Panc1 (cell line): ENCODE measurements around the gene KLHL42. TPM values are rescaled to one million over a fixed set of nuclear protein-coding genes. Genes with fewer than 3 reads are reported as not detected.

Source experiments
- ATAC-seq: fragments of 200-7000 bp; cut with Tn5 transposase; 2 replicates; pipeline ENCODE4 v1.9.1; 2020; ENCODE audit warnings: mild to moderate bottlenecking, moderate library complexity
- BruUV-seq: library from RNA; stranded (reverse); fragments of 400-500 nt; replicated peaks from 2 replicates; lab custom pipeline; 2021; lab: Mats Ljungman, UMichigan
- CTCF ChIA-PET: fragments of 300-600 bp; sonication (Branson Sonifier 250); formaldehyde crosslinking; loops from one replicate; lab custom pipeline; 2022; ENCODE audit warnings: antibody characterized with exemption; lab: Charles Lee
- POLR2A ChIA-PET: fragments of 300-600 bp; sonication (Branson Sonifier 250); formaldehyde crosslinking; loops from one replicate; lab custom pipeline; 2022; ENCODE audit warnings: antibody characterized with exemption; lab: Charles Lee
- DNase-seq: peaks from one replicate; pipeline ENCODE4 v3.0.0-alpha.2; 2010; ENCODE audit warnings: low read depth, low spot score
- H3K27ac ChIP-seq: 2 replicates; pipeline ENCODE4 v1.5.1; 2011; ENCODE audit warnings: mild to moderate bottlenecking, low read length, inconsistent platforms
- H3K27me3 ChIP-seq: fragments of 200-500 bp; sonication (Bioruptor generic); 2 replicates; pipeline ENCODE4 v1.6.0; 2014; ENCODE audit warnings: low read length, inconsistent platforms; ENCODE audit not compliant: control insufficient read depth, insufficient read depth
- H3K36me3 ChIP-seq: fragments of 200-500 bp; sonication (Bioruptor generic); 2 replicates; pipeline ENCODE4 v1.5.1; 2014; ENCODE audit warnings: inconsistent platforms, mild to moderate bottlenecking, low read length, moderate library complexity; ENCODE audit not compliant: control insufficient read depth, insufficient read depth
- H3K4me1 ChIP-seq: 2 replicates; pipeline ENCODE4 v1.5.1; 2011; ENCODE audit warnings: inconsistent platforms, mild to moderate bottlenecking, low read length, moderate library complexity; ENCODE audit not compliant: control insufficient read depth, insufficient read depth
- H3K4me3 ChIP-seq, 2 experiments: 2 replicates each; pipeline ENCODE4 v1.5.1; 2011 to 2012; ENCODE audit warnings: low read depth in 2 of 2, low read length in 2 of 2, mild to moderate bottlenecking in 2 of 2, inconsistent platforms in 1 of 2, moderate library complexity in 1 of 2
- H3K9me3 ChIP-seq: fragments of 200-500 bp; sonication (Bioruptor generic); 2 replicates; pipeline ENCODE4 v1.5.1; 2014; ENCODE audit warnings: low read depth, mild to moderate bottlenecking, inconsistent platforms, low read length, moderate library complexity; ENCODE audit not compliant: control insufficient read depth, insufficient read depth
- POLR2AphosphoS5 ChIP-seq: IDR thresholded peaks from 2 replicates; pipeline ENCODE4 v1.6.1; 2012; ENCODE audit warnings: mild to moderate bottlenecking, low read depth, low read length, moderate library complexity
- SIN3A ChIP-seq: IDR thresholded peaks from 2 replicates; pipeline ENCODE4 v1.6.1; 2012; ENCODE audit warnings: low read depth, mild to moderate bottlenecking, low read length, moderate library complexity, borderline replicate concordance; ENCODE audit not compliant: insufficient read depth
- TCF7L2 ChIP-seq: IDR thresholded peaks from 2 replicates; pipeline ENCODE4 v1.6.1; 2011; ENCODE audit warnings: mild to moderate bottlenecking, low read depth, low read length, inconsistent platforms
- in situ Hi-C: cut with HindIII; loops from 2 replicates; pipeline ENCODE4 v1.10.0; 2016; ENCODE audit warnings: low sequenced_read_pairs, low pct_unique_long_range_greater_than_20kb
- intact Hi-C: fragments of 100-400 bp; cut with micrococcal nuclease; formaldehyde crosslinking; loops from one replicate; pipeline ENCODE4 v1.10.0; 2022; ENCODE audit not compliant: unreplicated experiment
- total RNA-seq: library from RNA; stranded (reverse); gene quantifications from one replicate; pipeline ENCODE4 v1.2.1, GENCODE V29; 2021; ENCODE audit not compliant: unreplicated experiment
- TF ChIP-seq, protein P1 (sequence below): fragments of 450-650 bp; IDR thresholded peaks from 2 replicates; pipeline ENCODE4 v1.5.1; 2017; ENCODE audit warnings: mild to moderate bottlenecking
- TF ChIP-seq, protein P2 (sequence below), 2 experiments: IDR thresholded peaks; 2 replicates each; pipeline ENCODE4 v1.6.1; 2011 to 2012; ENCODE audit warnings: low read depth in 2 of 2, control low read depth in 1 of 2, low read length in 1 of 2, mild to moderate bottlenecking in 1 of 2, moderate library complexity in 1 of 2; ENCODE audit not compliant: insufficient read depth in 1 of 2

The KLHL42 gene
- total RNA-seq, 1 experiment from 2014 or later, result 35.2 TPM

- DNase-seq (no peak), ATAC-seq (no peak)
- H3K27me3 ChIP-seq, result no peaks in the 10 kb centered on the region
- in situ Hi-C loops, result no loop called here
- H3K36me3 ChIP-seq, result no peaks in the 10 kb centered on the region
- TF ChIP-seq, protein P1, sequence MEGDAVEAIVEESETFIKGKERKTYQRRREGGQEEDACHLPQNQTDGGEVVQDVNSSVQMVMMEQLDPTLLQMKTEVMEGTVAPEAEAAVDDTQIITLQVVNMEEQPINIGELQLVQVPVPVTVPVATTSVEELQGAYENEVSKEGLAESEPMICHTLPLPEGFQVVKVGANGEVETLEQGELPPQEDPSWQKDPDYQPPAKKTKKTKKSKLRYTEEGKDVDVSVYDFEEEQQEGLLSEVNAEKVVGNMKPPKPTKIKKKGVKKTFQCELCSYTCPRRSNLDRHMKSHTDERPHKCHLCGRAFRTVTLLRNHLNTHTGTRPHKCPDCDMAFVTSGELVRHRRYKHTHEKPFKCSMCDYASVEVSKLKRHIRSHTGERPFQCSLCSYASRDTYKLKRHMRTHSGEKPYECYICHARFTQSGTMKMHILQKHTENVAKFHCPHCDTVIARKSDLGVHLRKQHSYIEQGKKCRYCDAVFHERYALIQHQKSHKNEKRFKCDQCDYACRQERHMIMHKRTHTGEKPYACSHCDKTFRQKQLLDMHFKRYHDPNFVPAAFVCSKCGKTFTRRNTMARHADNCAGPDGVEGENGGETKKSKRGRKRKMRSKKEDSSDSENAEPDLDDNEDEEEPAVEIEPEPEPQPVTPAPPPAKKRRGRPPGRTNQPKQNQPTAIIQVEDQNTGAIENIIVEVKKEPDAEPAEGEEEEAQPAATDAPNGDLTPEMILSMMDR, result no peak
- TF ChIP-seq POLR2AphosphoS5, result no peak
- BruUV-seq, result no TSS peak
- no peaks in the 10 kb centered on the region for H3K9me3 ChIP-seq
- POLR2A ChIA-PET, result no interaction called here
- H3K4me1 ChIP-seq, result peaks cover 7% of the 10 kb centered on the region; the same call in 1 of the 2 replicates
- intact Hi-C loops, result no loop called here
- CTCF ChIA-PET, result interaction anchor here (0.6 kb wide), 1 partner anchor 538 kb away, joined by 4 read pairs; no protein-coding TSS in a partner anchor
- no peak overlapping the region for H3K4me3 ChIP-seq
- H3K27ac ChIP-seq, result no peak overlapping the region
These were observed 37.7 kb downstream of the KLHL42 start for GRCh38 chr12:27817766-27818165.

DNA sequence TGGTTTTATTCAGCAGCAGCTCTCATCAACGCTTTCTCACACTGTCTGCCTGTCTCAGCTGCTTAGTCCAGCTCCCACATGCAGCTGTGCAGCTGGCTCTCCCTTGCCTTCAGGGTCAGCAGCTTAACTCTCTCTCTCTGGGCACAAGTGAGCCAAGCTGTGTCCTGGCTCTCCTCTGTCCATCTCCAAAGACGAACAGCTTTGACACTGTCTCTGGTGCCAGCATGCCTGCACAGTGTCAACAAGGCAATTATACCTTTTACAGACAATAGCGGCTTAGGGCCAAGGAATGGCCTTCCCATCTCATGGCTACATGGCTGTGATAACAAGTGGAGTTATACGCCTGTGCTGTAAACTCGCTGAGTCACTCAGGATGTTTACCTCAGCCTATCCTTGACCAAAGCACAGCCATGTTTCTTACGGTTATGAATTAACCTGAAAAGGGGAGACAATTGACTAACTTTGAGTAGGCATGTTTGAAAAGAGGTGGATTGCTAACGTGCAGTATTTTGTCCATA lies 38.4 kb downstream of the KLHL42 start:
- no peak for ATAC-seq

More for the DNA sequence above, 38.4 kb downstream of the KLHL42 start:
- intact Hi-C loops, result no loop called here
- ChIA-PET CTCF (interaction anchor here (0.6 kb wide), 1 partner anchor 86 kb away, joined by 3 read pairs; no protein-coding TSS in a partner anchor), POLR2A (no interaction called here)
- TF ChIP-seq SIN3A (no peak), TCF7L2 (no peak), POLR2AphosphoS5 (no peak)
- TF ChIP-seq, protein P2, sequence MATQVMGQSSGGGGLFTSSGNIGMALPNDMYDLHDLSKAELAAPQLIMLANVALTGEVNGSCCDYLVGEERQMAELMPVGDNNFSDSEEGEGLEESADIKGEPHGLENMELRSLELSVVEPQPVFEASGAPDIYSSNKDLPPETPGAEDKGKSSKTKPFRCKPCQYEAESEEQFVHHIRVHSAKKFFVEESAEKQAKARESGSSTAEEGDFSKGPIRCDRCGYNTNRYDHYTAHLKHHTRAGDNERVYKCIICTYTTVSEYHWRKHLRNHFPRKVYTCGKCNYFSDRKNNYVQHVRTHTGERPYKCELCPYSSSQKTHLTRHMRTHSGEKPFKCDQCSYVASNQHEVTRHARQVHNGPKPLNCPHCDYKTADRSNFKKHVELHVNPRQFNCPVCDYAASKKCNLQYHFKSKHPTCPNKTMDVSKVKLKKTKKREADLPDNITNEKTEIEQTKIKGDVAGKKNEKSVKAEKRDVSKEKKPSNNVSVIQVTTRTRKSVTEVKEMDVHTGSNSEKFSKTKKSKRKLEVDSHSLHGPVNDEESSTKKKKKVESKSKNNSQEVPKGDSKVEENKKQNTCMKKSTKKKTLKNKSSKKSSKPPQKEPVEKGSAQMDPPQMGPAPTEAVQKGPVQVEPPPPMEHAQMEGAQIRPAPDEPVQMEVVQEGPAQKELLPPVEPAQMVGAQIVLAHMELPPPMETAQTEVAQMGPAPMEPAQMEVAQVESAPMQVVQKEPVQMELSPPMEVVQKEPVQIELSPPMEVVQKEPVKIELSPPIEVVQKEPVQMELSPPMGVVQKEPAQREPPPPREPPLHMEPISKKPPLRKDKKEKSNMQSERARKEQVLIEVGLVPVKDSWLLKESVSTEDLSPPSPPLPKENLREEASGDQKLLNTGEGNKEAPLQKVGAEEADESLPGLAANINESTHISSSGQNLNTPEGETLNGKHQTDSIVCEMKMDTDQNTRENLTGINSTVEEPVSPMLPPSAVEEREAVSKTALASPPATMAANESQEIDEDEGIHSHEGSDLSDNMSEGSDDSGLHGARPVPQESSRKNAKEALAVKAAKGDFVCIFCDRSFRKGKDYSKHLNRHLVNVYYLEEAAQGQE (IDR thresholded peaks at IDR 0.05; ENCODE audit: insufficient read depth in 1 of 2, low read depth in 2 of 2, low read length in 1 of 2), result no peak
- TF ChIP-seq, protein P1, result no peak
- BruUV-seq, result no TSS peak
- no peak overlapping the region for H3K27ac ChIP-seq
- H3K9me3 ChIP-seq, result no peaks in the 10 kb centered on the region
- no peak for DNase-seq
- H3K4me1 ChIP-seq, result peaks cover 7% of the 10 kb centered on the region; the same call in 1 of the 2 replicates
- no peak overlapping the region for H3K4me3 ChIP-seq
- in situ Hi-C loops, result no loop called here
- no peaks in the 10 kb centered on the region for H3K36me3 ChIP-seq
- no peaks in the 10 kb centered on the region for H3K27me3 ChIP-seq
